Keratinocyte (primary cell): Measurements from ENCODE around the gene DNAJA4. TPM values are rescaled to one million over a fixed set of nuclear protein-coding genes. Genes with fewer than 3 reads are reported as not detected.

Experiments used
- DNase-seq: peaks from one replicate; pipeline ENCODE4 v3.0.0-alpha.2; 2011; ENCODE audit warnings: low read depth, missing footprints, low spot score
- FAIRE-seq: peaks from 2 replicates; lab custom pipeline; 2011; peaks lifted over from hg19 to GRCh38; lab: Jason Lieb, UNC
- H2AFZ ChIP-seq: 2 replicates; pipeline ENCODE4 v1.6.0; 2012; ENCODE audit warnings: low read length, control low read depth, inconsistent platforms; ENCODE audit not compliant: control insufficient read depth
- H3K27ac ChIP-seq: 2 replicates; pipeline ENCODE4 v1.5.1; 2011; ENCODE audit warnings: low read length; ENCODE audit not compliant: control insufficient read depth, insufficient read depth
- H3K27me3 ChIP-seq: 3 replicates; pipeline ENCODE4 v1.6.0; 2011; ENCODE audit warnings: low read length; ENCODE audit not compliant: control insufficient read depth, insufficient read depth; ENCODE audit errors: extremely low read depth
- H3K36me3 ChIP-seq, 2 experiments: 2 replicates in 1 of 2; 3 replicates in 1 of 2; pipeline ENCODE4 v1.5.1; 2011; ENCODE audit warnings: low read length in 2 of 2, mild to moderate bottlenecking in 1 of 2; ENCODE audit not compliant: control insufficient read depth in 2 of 2, insufficient read depth in 2 of 2; ENCODE audit errors: extremely low read depth in 1 of 2
- H3K4me1 ChIP-seq: 3 replicates; pipeline ENCODE4 v1.5.1; 2011; ENCODE audit warnings: low read length; ENCODE audit not compliant: control insufficient read depth, insufficient read depth; ENCODE audit errors: extremely low read depth
- H3K4me2 ChIP-seq: 3 replicates; pipeline ENCODE4 v1.6.0; 2011; ENCODE audit warnings: low read depth, low read length; ENCODE audit not compliant: control insufficient read depth, insufficient read depth; ENCODE audit errors: extremely low read depth
- H3K4me3 ChIP-seq, 3 experiments: fragments of 200-600 bp in 1 of 3; sonication (generic) in 1 of 3; 2 replicates in 2 of 3; 3 replicates in 1 of 3; pipeline ENCODE4 v1.5.1; 2011 to 2016; ENCODE audit warnings: low read length in 3 of 3, mild to moderate bottlenecking in 3 of 3, control low read depth in 2 of 3, inconsistent platforms in 1 of 3, low read depth in 1 of 3, mixed read lengths in 1 of 3, mixed run types in 1 of 3, moderate library complexity in 1 of 3; ENCODE audit not compliant: control insufficient read depth in 2 of 3, insufficient read depth in 2 of 3; ENCODE audit errors: extremely low read depth in 1 of 3
- H3K79me2 ChIP-seq: 2 replicates; pipeline ENCODE4 v1.6.0; 2012; ENCODE audit warnings: low read length; ENCODE audit not compliant: control insufficient read depth, insufficient read depth
- H3K9ac ChIP-seq: 3 replicates; pipeline ENCODE4 v1.6.0; 2011; ENCODE audit warnings: low read length; ENCODE audit not compliant: control insufficient read depth, insufficient read depth; ENCODE audit errors: extremely low read depth
- H3K9me1 ChIP-seq: 3 replicates; pipeline ENCODE4 v1.6.0; 2011; ENCODE audit warnings: low read length; ENCODE audit not compliant: control insufficient read depth, insufficient read depth; ENCODE audit errors: extremely low read depth
- H3K9me3 ChIP-seq: 2 replicates; pipeline ENCODE4 v1.5.1; 2012; ENCODE audit warnings: low read depth, low read length; ENCODE audit not compliant: control insufficient read depth
- H4K20me1 ChIP-seq: 3 replicates; pipeline ENCODE4 v1.6.0; 2011; ENCODE audit warnings: low read length; ENCODE audit not compliant: control insufficient read depth, insufficient read depth; ENCODE audit errors: extremely low read depth
- EZH2 ChIP-seq: IDR thresholded peaks from one replicate; pipeline ENCODE4 v1.6.1; 2012; ENCODE audit warnings: inconsistent platforms, mild to moderate bottlenecking, low read length, moderate library complexity
- dilution Hi-C: fragments of 300-500 bp; cut with MboI; formaldehyde crosslinking; loops from one replicate; pipeline ENCODE4 v1.7.0; 2020; ENCODE audit warnings: low sequenced_read_pairs; ENCODE audit not compliant: extremely low pct_ligation_motif_present
- polyA plus RNA-seq, 5 experiments: library from polyadenylated mRNA; depleted of rRNA in 3 of 5; stranded (reverse) in 3 of 5; stranded (forward) in 1 of 5; unstranded in 1 of 5; fragments of >200 nt; gene quantifications; 1 replicate in 1 of 5; 2 replicates in 3 of 5; 3 replicates in 1 of 5; pipeline versions ENCODE4 v1.2.1 to v1.2.3, GENCODE V29; 2011 to 2012; ENCODE audit warnings: missing spikeins in 2 of 5, low read depth in 1 of 5, low replicate concordance in 1 of 5
- TF ChIP-seq, protein P1 (sequence below), 3 experiments: IDR thresholded peaks in 1 of 3; conservative IDR thresholded peaks in 1 of 3; optimal IDR thresholded peaks in 1 of 3; 2 replicates in 2 of 3; 3 replicates in 1 of 3; pipeline versions ENCODE3 to v1.5.1; 2011; ENCODE audit warnings: low read length in 3 of 3, mild to moderate bottlenecking in 3 of 3, moderate library complexity in 2 of 3, control low read depth in 1 of 3, inconsistent platforms in 1 of 3; ENCODE audit not compliant: insufficient read depth in 2 of 3; ENCODE audit errors: extremely low read depth in 1 of 3

Gene DNAJA4
- polyA plus RNA-seq, 1 donor (not counting 4 experiments of a cell fraction or from before 2014, with no cell fraction given) = 4.1 TPM

DNA sequence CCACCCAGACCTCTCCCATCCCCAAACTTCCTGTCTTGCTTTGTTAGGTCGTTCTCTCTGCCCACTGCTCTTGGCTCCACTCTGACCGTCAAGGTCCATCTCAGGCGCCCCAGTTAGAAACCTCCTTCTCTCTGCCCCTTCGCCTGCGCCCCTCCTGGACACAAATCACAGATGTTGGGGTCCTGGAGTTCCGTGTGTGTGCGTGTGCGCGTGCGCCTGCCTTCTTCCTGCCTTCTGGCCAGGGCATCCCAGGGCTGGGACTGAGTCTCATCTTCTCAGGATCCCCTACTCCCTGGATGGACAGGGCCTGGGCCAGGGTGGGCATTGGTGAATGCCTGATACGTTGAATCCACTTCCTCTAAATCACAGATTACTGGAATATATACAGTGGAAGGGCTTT lies 30.9 kb upstream of the DNAJA4 start:
- no peaks in the 10 kb centered on the region for H3K79me2 ChIP-seq
- no peak overlapping the region for H3K4me2 ChIP-seq
- no peak overlapping the region for H2AFZ ChIP-seq
- no peaks in the 10 kb centered on the region for H3K9me1 ChIP-seq
- H4K20me1 ChIP-seq = no peaks in the 10 kb centered on the region
- dilution Hi-C loops = no loop called here
- H3K4me3 ChIP-seq = no peak overlapping the region
- H3K9ac ChIP-seq = no peak overlapping the region
- DNase-seq (no peak), FAIRE-seq (no peak)
- no peaks in the 10 kb centered on the region for H3K9me3 ChIP-seq
- TF ChIP-seq EZH2 = no peak
- TF ChIP-seq, protein P1, sequence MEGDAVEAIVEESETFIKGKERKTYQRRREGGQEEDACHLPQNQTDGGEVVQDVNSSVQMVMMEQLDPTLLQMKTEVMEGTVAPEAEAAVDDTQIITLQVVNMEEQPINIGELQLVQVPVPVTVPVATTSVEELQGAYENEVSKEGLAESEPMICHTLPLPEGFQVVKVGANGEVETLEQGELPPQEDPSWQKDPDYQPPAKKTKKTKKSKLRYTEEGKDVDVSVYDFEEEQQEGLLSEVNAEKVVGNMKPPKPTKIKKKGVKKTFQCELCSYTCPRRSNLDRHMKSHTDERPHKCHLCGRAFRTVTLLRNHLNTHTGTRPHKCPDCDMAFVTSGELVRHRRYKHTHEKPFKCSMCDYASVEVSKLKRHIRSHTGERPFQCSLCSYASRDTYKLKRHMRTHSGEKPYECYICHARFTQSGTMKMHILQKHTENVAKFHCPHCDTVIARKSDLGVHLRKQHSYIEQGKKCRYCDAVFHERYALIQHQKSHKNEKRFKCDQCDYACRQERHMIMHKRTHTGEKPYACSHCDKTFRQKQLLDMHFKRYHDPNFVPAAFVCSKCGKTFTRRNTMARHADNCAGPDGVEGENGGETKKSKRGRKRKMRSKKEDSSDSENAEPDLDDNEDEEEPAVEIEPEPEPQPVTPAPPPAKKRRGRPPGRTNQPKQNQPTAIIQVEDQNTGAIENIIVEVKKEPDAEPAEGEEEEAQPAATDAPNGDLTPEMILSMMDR (optimal IDR thresholded peaks at IDR 0.05 in 1 of 3, IDR thresholded peaks at IDR 0.05 in 1 of 3, conservative IDR thresholded peaks at IDR 0.05 in 1 of 3; ENCODE audit: extremely low read depth in 1 of 3, insufficient read depth in 2 of 3, low read length in 3 of 3) = no peak
- H3K27ac ChIP-seq = no peak overlapping the region
- peaks cover 11% of the 10 kb centered on the region for H3K27me3 ChIP-seq
- no peaks in the 10 kb centered on the region for H3K36me3 ChIP-seq
- H3K4me1 ChIP-seq = no peaks in the 10 kb centered on the region

DNA sequence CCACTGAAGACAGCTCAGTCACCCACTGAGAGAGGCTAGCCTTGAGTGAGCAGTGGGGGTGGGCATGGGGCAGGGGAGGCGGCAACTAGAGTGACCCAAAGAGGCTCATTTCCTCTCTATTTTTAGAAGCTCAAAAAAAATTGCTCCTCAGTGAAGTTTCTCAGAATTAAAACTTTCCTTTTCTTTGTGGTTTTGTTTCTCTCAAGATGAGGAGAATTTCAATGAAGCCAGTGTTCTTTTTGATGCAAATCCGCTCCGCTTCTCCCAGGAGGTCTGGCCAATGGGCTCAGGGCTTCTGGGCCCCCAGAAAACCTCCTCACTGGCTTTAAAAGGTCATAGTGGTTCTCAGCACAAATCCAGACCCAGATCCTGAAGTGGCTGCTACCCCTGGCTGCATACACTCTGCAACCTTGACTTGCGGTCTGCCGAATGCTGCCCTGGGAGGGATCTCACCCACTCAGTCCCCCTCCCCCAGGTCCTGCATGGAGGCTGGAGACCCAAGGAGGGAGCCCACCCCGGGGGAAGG lies 29.8 kb upstream of the DNAJA4 start, which contains the start of gene ACSBG1:
Gene ACSBG1 (minus strand): TSS at position 51 of the 526 bp plus-strand sequence. CDS start 64 bp downstream, outside the sequence.
- H3K4me2 ChIP-seq = no peak within 1 kb of the TSS
- TF ChIP-seq, protein P1 (optimal IDR thresholded peaks at IDR 0.05 in 1 of 3, IDR thresholded peaks at IDR 0.05 in 1 of 3, conservative IDR thresholded peaks at IDR 0.05 in 1 of 3; ENCODE audit: extremely low read depth in 1 of 3, insufficient read depth in 2 of 3, low read length in 3 of 3) = no peak
- no peaks in the 10 kb centered on the region for H3K36me3 ChIP-seq
- peaks cover 11% of the 10 kb centered on the region for H3K27me3 ChIP-seq
- H4K20me1 ChIP-seq = no peaks in the 10 kb centered on the region
- H3K9ac ChIP-seq = no peak within 1 kb of the TSS
- no peaks in the 10 kb centered on the region for H3K9me1 ChIP-seq
- FAIRE-seq = no peak
- dilution Hi-C loops = no loop called here
- H3K27ac ChIP-seq = no peak within 1 kb of the TSS
- no peak for DNase-seq
- H3K4me1 ChIP-seq = no peaks in the 10 kb centered on the region
- no peak within 1 kb of the TSS for H3K4me3 ChIP-seq
- H2AFZ ChIP-seq = no peak within 1 kb of the TSS
- H3K9me3 ChIP-seq = no peaks in the 10 kb centered on the region
- no peaks in the 10 kb centered on the region for H3K79me2 ChIP-seq
